ENCODE measurements around the gene IGHMBP2.

The IGHMBP2 gene

GRCh38 chr11:68916439-68916838, 12.7 kb downstream of the IGHMBP2 start:
- DNase-seq (ENCODE audit: extremely low read depth, low read depth) = no peak
- TF ChIP-seq, protein P1, sequence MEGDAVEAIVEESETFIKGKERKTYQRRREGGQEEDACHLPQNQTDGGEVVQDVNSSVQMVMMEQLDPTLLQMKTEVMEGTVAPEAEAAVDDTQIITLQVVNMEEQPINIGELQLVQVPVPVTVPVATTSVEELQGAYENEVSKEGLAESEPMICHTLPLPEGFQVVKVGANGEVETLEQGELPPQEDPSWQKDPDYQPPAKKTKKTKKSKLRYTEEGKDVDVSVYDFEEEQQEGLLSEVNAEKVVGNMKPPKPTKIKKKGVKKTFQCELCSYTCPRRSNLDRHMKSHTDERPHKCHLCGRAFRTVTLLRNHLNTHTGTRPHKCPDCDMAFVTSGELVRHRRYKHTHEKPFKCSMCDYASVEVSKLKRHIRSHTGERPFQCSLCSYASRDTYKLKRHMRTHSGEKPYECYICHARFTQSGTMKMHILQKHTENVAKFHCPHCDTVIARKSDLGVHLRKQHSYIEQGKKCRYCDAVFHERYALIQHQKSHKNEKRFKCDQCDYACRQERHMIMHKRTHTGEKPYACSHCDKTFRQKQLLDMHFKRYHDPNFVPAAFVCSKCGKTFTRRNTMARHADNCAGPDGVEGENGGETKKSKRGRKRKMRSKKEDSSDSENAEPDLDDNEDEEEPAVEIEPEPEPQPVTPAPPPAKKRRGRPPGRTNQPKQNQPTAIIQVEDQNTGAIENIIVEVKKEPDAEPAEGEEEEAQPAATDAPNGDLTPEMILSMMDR (IDR thresholded peaks at IDR 0.05; ENCODE audit: low read depth, low read length) = no peak

- DNase-seq (ENCODE audit: extremely low read depth, low read depth) = no peak
- TF ChIP-seq, protein P1 (IDR thresholded peaks at IDR 0.05; ENCODE audit: low read depth, low read length) = no peak
These were observed 19.9 kb downstream of the IGHMBP2 start for GRCh38 chr11:68923614-68924013.

- DNase-seq (ENCODE audit: extremely low read depth, low read depth) = no peak
- TF ChIP-seq, protein P1 (IDR thresholded peaks at IDR 0.05; ENCODE audit: low read depth, low read length) = no peak
These were observed 20.6 kb downstream of the IGHMBP2 start for GRCh38 chr11:68924073-68924925.

- DNase-seq (ENCODE audit: extremely low read depth, low read depth) = no peak
- TF ChIP-seq, protein P1 (IDR thresholded peaks at IDR 0.05; ENCODE audit: low read depth, low read length) = no peak
These were observed 21.9 kb downstream of the IGHMBP2 start for GRCh38 chr11:68925611-68926010.

- TF ChIP-seq, protein P1 (IDR thresholded peaks at IDR 0.05; ENCODE audit: low read depth, low read length) = no peak
- DNase-seq (ENCODE audit: extremely low read depth, low read depth) = no peak
These were observed 23.8 kb downstream of the IGHMBP2 start for GRCh38 chr11:68927280-68928135.

DNA sequence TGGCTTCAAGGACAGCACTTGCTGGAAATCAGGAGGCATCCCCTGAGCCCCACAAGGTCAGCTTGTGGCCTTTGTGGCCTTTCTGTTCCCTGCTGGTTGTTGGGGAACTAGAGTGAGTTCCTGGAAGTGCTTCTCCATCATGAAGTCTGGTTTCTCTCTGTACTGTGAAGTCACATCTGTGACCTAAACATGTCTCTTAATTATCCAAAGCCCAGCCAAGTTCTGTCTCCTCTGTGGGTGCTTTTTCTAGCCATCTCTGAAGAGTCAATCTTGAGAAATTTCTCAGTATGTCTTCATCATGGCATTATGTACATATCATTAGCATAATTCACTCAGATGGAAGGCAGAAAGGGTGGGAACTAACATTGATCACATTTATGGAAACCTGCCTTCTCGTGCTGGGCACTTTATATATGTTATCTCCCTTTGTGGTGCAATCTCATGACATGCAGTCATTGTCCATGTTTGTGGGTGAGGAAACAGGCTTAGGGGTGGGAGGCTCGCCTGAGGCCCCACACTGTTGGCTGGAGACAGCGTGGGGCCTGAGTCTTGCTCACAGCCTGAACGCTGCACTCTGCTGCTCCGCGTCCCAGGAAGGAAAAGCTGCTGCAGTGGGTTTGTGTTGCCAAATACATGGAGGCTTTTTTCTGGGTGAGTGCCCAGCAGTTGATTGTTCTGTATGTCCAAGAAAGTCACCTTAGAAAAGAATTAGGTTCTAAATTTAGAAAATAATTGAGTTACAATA, 24.6 kb downstream of the IGHMBP2 start:
- DNase-seq (ENCODE audit: extremely low read depth, low read depth) = no peak
- TF ChIP-seq, protein P1 (IDR thresholded peaks at IDR 0.05; ENCODE audit: low read depth, low read length) = no peak

All from AG09319 (cell line).